Stimulated activated CD4-positive, alpha-beta T cell treated with anti-CD3 and anti-CD28 coated beads, Interleukin-1b, Interleukin-23, amount 100 ng/mL, for 4 hours (primary cell): ENCODE data around the gene C17orf75.

Source experiments
- DNase-seq, 2 donors: peaks; one replicate each; pipeline ENCODE4 v3.0.0-alpha.2; 2020; ENCODE audit warnings: low read depth in 2 of 2

C17orf75 gene

GRCh38 chr17:32303781-32304288, 38.1 kb downstream of the C17orf75 start:
- DNase-seq: no peak

- DNase-seq: no peak
Measured at GRCh38 chr17:32302860-32303649, 38.9 kb downstream of the C17orf75 start.

GRCh38 chr17:32302037-32302436, 39.9 kb downstream of the C17orf75 start:
- no peak for DNase-seq

- DNase-seq: no peak
Measured at GRCh38 chr17:32299580-32300164, 42.3 kb downstream of the C17orf75 start.

GRCh38 chr17:32298721-32299579, 43.0 kb downstream of the C17orf75 start:
- DNase-seq: no peak

GRCh38 chr17:32298298-32298697, 43.7 kb downstream of the C17orf75 start:
- no peak for DNase-seq

GRCh38 chr17:32297860-32298259, 44.1 kb downstream of the C17orf75 start:
- no peak for DNase-seq

GRCh38 chr17:32297424-32297823, 44.5 kb downstream of the C17orf75 start:
- DNase-seq: no peak

GRCh38 chr17:32292094-32292493, 49.9 kb downstream of the C17orf75 start:
- no peak for DNase-seq

- DNase-seq: no peak
Measured at GRCh38 chr17:32289471-32290070, 52.4 kb downstream of the C17orf75 start.

- DNase-seq: no peak
Measured at GRCh38 chr17:32288615-32289014, 53.4 kb downstream of the C17orf75 start.

- no peak for DNase-seq
Measured at GRCh38 chr17:32287804-32288511, 54.0 kb downstream of the C17orf75 start.

- no peak for DNase-seq
Measured at GRCh38 chr17:32286518-32286900, 55.5 kb downstream of the C17orf75 start.

- no peak for DNase-seq
Measured at GRCh38 chr17:32285746-32286517, 56.0 kb downstream of the C17orf75 start.

- no peak for DNase-seq
Measured at GRCh38 chr17:32285306-32285705, 56.7 kb downstream of the C17orf75 start.

GRCh38 chr17:32283745-32284201, 58.2 kb downstream of the C17orf75 start:
- DNase-seq: no peak

- DNase-seq: no peak
Measured at GRCh38 chr17:32281011-32281451, 60.9 kb downstream of the C17orf75 start.

- no peak for DNase-seq
Measured at GRCh38 chr17:32279891-32280716, 61.9 kb downstream of the C17orf75 start.

GRCh38 chr17:32278815-32279214, 63.2 kb downstream of the C17orf75 start:
- DNase-seq: no peak
